Activated CD4-positive, alpha-beta T cell treated with anti-CD3 and anti-CD28 coated beads, Interleukin-2, amount 50 U/mL, for 4 hours (primary cell): Measurements from ENCODE around the gene HENMT1.

ENCODE experiments used
- DNase-seq, 2 experiments: peaks; one replicate each; pipeline ENCODE4 v3.0.0-alpha.2; 2020

Gene HENMT1

DNA sequence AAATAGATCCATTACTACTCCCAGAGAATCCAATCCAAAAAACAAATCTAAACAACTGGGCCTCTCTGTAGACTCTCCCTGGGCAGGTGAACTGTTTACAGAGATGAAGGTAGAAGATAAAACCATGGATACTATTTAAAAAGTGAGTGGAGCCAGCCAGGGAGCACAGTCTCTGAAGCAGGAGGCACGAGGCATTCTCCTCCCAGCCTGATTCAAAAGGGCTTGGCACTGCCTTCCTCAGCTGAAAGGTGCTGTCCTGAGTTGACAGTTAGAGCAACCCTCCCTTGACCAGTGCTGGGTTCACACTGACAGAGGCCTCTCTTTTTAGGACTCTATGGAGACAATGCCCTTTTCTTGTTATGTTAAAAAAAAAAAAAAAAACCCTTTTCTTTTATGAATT is 36.8 kb downstream of the HENMT1 start:
- DNase-seq, result no peak

DNA sequence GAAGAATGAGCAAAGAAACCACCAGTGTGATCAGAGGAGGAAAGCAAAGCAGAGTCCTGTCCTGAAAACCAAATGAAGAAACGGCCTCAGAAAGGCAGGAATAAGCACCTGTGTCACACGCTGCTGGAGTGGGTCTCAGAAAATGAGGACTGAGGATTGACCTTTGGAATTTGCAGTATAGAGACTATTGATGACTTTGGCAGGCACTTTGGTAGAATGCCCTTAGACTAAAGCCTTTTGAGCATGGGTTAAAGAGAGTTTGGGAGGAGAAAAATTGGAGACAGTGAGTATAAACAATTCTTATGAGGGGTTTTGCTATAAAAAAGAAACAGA is 43.2 kb downstream of the HENMT1 start:
- no peak for DNase-seq

DNA sequence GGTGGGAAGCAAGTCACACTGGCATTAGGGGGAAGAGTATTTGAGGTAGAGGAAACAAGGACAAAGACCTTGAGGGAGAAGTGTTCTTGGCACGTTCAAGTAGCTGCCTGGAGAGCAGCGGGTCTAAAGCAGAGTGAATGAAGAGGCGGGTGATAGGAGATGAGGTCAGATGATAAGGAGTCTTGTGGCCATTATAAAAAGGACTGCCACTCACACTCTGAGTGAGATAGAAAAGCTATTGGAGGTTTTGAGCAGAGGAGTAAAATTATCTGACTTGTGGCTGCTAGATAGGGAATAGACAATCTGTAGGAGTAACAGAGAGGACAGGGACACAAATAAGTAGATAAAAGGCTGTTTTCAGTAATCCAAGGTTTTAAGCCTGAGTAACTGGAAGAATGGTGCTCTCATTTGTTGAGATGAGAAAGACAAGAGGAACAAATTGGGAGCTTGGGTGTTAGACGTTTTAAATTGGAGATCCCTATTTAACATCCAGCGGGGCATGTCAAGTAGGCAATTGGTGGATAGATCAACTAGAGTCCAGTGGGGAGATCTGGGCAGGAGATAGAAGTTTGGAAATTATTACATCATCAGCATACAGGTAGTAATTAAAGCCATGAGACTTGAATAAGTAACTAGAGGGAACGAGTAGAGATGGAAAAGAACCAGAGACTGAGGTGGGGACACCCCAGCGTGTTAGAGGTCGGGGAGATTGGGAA is 43.7 kb downstream of the HENMT1 start:
- DNase-seq, result no peak

DNA sequence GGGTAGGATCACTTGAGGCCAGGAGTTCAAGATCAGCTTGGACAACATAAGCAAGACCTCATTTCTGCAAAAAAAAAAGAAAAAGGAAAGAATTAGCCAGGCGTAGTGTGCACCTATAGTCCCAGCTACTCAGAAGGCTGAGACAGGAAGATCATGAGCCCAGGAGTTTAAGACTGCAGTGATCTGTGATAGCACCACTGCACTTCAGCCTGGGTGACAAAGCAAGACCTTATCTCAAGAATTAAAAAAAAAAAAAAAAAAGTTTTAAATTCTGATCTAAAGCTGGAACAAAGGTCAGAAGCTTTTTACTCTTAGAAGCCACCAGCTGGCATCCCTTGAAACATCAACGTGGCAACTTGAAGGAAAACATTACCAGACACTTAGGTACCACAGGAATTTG is 45.3 kb downstream of the HENMT1 start:
- no peak for DNase-seq

DNA sequence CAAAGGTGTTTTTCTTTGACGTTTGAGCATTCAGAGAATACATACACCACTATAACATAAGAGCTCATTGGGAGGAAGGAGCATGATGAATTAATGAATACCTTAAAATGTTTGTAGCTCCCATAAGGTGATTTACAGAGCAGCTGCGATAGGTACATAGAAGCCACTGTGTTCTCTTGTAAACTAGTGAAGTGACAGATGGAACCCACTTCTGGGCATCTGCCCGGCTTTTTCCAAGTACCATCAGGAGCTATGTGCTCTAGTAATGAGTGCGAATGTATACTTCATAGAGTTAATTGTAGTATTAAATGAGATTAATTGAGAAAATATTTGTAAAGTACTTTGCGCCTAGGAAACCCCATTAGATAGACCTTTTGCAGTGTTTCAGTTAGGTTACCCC is 48.4 kb downstream of the HENMT1 start:
- DNase-seq, result no peak

DNA sequence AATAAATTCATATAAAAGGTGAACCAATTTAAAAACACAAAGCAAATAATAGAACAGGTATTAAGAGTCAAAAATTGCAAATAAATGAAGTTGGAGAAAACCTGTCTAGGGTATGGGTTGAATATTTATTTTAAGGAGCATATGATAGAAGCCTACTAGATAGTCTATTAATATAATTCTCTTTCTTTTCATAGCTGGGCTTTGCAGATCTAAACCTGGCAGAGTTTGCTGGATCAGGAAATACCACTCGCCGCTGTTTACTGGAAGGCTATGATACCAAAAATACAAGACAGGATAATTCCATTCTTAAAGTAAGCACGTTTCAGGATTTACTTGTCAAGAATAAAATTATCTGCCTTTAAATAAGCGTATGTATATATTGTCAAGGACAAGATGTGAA is 48.9 kb downstream of the HENMT1 start:
- DNase-seq, result no peak

DNA sequence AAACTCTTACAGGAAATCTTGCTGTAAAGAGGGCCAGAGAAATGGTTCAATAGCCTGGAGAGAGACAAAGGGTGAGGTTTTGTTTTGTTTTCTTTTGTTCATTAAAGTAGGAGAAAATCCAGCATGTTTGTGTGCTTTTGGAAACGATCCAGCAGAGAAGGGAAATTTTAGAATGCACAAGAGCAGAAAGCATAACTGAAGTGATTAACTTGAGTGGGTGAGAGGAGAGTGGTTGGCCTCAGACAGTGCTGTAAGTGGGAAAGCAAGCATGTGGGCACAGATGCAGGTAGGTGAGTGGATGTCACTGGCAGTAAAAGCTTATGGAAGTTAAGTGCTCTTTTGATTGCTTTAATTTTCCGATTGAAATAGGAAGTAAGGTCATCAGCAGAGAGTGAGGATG is 50.8 kb downstream of the HENMT1 start:
- DNase-seq, result no peak

DNA sequence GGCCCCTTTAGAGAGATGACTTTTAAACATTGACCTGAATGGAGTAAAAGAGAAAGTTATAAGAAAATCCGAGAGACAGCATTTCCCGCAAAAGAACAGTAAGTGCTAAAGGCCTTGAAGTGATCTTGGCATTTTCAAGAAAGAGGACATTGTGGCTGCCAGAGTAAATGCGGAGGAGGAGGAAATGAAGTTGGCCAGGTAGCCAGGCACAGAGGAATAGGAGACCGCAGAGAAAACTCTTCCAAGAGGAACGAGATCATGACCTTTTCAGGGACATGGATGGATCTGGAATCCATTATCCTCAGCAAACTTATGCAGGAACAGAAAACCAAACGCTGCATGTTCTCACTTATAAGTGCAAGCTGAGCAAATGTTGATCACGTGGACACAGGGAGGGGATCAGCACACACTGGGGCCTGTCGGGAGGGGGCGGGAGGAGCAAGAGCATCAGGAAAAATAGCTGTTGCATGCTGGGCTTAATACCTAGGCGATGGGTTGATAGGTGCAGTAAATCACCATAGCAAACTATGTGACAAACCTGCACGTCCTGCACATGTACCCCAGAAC is 51.3 kb downstream of the HENMT1 start:
- DNase-seq, result no peak

DNA sequence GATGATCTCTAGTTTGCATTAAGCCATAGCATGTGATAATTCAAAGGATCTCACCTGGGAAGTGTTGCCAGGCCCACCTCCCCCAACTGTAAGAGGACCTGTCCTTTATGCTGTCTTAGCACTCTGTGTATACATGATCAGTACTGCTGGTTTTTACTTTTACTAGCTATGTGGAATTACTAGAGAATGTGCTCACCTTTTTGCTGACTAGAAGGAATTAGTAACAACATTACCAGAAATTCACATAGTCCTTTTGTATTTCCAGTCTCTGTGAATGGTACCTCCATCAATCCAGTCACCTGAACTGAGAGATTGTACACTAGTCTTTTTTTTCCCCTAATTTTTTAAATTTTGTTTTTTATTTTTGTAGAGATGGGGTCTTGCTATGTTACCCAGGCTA is 54.4 kb downstream of the HENMT1 start:
- DNase-seq, result no peak

DNA sequence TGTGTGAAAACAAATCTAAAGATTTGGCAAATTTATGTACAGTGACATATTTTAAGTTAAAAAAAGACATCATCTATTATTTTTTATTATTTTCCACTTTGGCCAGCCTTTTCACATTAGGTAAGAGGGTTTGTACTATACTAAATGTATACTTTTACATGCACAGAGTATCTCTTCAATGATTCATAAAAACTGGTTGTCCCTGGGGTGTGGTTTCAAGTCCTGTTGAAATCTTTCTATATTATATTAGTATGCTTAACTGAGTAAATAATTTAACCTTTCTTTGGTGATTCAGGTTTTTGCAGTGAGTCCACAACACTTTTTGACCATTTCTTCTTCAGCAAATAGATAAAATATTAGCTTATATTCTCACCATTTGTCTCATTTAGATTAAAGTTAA is 55.3 kb downstream of the HENMT1 start:
- no peak for DNase-seq

DNA sequence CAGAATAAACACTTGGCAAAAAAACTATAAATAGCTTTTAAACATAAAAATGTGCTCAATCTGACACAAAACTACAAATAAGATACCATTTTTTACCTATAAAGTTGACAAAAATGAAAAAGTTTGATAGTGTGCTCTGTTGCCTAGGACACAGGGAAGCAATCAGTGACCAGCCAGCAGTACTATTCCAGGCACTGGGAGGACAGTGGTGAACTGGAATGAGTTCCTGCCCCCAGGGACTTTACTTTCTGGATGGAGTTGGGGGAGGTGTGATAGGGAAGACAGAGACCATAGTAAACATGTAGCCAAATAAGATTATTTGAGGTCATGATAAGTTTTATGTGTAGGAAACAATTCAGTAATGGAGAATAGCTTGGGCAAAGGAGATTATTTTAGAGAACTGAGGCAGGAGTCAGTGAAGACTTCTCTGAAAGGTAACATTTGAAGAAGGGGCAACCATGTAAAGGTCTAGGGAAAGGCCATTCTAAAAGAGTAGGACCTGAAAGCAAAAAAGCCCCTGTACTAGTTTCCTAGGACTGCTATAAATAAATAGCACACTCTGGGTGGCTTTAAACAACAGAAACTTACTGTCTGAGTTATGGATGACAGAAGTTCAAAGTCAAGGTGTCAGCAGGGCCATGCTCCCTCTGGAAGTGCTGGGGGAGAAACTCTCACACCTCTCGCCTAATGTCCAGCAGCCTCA is 59.0 kb downstream of the HENMT1 start:
- DNase-seq, result no peak

DNA sequence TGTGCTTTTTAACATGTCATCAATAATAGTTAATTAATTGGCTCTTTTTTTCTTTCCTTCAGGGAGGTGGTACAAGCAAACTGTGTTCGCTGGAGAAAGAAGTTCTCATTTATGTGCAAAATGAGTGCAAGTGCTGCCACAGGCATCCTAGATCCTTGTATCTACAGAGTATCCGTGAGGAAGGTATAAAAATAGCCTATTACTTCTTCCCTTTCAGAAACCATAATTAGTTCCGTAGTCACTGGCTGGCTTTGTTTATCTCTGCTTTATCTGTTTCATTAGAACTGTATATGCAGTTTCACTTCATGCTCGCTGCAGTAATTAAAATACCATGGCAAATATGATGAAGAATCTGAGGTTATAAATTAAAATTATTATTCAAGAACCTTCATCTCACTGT is 60.4 kb downstream of the HENMT1 start:
- DNase-seq, result no peak

DNA sequence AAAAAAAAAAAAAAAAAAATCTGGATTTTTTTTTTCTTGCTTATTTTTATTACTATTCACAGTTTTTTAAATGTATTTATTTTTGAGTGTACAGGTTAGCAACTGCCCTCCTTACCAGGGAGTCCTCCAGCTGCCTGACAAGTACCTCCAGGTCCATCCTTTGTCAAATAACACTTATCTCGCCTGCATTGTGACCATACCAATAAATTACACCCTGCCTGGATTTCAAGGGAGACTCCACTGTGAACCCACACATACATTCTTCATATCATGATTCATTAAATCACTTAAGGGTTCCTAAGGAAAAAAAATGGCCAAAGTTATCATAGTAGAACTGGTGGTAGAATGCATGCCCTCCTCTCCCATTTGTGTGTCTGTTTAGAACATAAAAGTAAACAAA is 62.6 kb downstream of the HENMT1 start:
- no peak for DNase-seq
